GM18526 (cell line): Measurements from ENCODE around the gene UBE2U.

ENCODE experiments used
- POLR2A ChIP-seq: IDR thresholded peaks from 3 replicates; pipeline ENCODE4 v1.6.1; 2011; ENCODE audit not compliant: insufficient read length; ENCODE audit errors: extremely low read depth

Gene UBE2U

DNA sequence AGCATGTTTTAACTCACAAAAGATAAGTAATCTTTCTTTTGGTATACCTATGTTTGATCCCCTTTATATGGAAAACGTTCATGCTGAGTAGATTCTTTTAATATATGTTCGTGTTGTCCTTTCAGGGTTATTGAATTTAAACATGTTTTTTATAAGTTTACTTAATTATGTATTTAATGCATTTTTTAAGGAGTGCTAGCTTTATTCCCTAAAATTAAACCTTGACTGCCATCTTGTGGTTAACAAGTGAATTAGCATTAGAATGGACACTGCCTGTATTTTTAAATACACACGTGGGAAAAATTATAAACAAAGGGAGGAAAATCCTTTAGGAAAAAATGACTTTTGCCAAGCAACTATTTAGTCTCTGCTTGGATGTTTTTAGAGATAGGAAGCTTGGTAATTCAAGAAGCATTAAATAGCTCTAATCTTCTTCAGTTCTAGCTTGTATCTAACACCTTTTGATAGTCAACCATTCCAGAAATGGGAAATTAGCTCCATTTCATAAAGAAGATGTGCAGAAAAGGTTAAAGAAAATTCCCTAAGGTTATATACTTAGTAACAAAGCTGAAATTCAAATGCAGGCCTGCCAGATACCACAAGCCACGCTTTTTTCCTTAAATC is 43.0 kb downstream of the UBE2U start:
- TF ChIP-seq POLR2A = no peak

DNA sequence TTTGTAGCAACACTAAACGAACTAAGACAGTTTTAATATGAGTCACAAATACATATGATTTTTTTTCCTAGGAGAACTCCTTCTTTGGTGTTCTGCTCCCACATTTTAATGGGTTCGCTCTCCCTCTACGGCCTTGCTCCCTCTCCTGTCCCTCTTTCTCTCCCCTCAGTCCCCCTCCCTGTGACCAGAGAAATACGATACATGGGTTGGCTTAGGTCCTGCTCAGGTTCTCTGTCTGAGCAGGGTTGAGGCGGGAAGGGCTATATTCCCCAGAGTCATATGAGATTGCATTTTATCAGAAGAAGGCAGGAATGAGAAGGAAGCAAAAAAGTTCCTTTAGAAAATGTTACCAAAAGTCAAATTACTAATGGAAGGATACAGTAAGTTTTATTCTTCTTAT is 44.6 kb downstream of the UBE2U start:
- no peak for TF ChIP-seq POLR2A

GRCh38 chr1:64251971-64252370 is 48.5 kb downstream of the UBE2U start:
- no peak for TF ChIP-seq POLR2A

GRCh38 chr1:64263335-64263734 is 59.9 kb downstream of the UBE2U start:
- no peak for TF ChIP-seq POLR2A

GRCh38 chr1:64263856-64264255 is 60.4 kb downstream of the UBE2U start:
- TF ChIP-seq POLR2A = no peak

DNA sequence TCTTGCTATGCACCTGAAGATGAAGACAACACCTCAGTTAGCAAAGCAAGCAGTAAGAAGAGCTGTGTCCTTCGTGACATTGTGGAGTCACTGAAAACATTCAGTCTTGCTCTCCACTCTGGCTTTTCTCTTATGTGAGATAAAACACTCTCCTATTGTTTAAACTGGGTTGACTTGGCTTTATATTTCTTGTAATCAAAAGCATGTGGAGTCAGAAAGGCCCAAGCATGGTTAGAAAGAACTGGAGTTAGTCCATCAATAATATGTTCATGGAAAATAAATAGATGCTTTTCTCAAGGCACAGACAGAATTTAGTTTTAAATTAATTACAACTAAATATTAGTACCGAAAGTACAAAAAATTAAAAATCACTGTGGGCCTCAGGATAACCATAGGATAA is 61.7 kb downstream of the UBE2U start:
- TF ChIP-seq POLR2A = no peak

- TF ChIP-seq POLR2A = no peak
Measured at GRCh38 chr1:64266991-64267390, 63.6 kb downstream of the UBE2U start.

DNA sequence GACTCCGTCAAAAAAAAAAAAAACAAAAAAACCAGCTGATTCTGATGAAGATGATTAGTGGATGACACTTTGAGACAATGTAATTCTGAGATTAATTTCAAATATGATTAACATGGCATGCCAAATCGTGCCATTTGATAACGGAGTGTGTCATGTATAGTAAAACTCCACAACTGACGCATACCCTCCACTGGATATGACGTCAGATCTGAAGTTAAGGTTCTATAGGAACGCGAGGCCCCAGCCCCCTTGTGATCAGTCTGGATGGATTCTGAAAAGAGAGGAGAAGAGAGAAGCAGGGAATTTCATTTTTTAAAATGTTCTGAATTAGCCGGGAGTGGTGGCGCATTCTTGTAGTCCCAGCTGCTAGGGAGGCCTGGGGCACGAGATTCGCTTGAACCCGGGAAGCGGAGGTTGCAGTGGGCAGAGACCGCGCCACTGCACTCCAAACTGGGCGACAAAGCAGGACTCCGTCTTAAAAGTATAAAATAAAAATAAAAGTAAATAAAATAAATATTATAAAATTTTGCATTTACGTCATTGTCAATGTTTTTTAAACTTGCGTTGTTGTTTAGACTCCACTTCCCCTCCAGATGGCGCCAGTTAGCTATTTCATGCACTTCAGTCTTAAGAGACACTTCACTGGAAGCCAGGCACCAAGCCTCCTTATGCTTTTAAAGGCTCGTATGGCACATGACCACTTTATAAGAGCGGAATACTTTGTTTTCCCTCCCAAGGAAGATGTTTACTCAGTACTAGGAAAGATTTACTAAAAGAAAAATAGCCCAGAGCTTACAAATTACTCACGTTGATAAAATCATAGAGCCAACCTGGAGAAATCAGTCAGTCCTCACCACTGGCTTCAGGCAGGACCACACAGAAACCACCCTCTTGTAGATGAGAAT is 65.5 kb downstream of the UBE2U start:
- no peak for TF ChIP-seq POLR2A

DNA sequence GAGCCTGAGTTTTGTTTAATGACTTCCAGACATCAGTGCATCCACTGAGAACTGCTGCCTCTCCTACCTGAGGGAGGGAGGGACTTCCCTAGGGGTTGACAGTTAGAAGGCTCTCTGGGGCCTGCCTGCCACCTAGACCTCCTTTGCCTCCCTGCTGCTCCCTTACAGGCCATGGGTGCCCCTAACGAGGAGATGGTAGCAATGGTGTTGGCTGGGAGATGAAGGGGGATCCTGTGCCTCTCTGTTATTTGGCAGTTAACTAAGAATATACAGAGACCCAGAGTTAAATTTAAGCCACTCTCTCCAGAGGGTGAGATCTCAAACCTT is 66.1 kb downstream of the UBE2U start:
- no peak for TF ChIP-seq POLR2A

DNA sequence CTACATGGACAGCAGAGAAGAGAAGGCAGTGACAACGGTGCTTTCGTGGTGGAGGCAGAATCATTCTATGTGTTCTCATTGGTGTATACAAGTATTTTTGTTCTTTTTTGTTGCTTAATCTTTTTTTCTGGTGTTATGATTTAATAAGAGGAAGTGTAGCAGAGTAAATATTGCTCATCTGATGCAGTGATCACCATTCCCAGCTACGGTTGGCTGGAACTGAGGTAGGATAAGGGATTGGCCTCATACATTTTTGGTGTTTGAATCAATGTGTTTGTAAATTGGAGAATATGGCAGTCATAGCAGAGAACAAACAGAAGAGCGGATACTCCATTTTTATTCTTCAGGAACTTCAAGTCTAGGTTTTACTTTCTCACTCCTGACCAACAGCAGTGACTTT is 76.6 kb downstream of the UBE2U start:
- no peak for TF ChIP-seq POLR2A

DNA sequence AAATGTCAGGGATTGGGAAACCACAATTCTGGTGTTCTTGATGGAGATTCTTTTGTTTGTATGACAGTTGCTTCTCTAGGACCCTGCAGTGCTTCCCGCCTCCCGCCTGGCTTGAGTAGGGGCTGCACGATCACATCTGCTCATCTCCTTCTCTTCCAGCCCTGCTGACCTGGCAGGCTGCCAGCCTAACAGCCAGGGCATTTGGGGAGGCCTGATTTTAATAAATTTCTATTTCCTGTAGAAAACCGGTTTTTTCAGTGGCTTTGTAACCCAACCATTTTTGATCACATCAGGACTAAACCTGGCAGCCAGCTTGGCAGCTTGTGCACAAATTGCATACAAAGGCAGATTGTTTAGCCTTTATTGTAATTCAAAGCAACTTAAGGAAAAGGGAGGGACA is 78.9 kb downstream of the UBE2U start:
- TF ChIP-seq POLR2A = no peak

DNA sequence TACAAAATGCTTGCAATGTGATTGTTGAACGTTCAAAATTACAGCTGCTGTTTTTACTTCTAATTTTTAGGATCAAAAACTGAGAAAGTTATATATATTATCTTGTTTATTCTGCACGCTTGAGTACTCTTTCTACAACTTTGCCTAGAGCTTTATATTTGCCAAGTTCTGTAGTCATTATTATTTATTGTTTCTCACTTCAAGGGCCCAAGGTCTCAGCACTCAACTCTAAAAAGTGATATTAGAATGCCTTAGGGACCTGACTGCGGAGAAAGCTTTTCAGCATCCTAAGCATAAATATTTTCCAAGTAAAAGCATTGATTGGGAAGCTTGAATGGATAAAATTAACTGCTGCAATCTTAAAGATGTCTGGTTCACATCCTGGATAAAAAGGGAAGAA is 83.6 kb downstream of the UBE2U start:
- TF ChIP-seq POLR2A = no peak

DNA sequence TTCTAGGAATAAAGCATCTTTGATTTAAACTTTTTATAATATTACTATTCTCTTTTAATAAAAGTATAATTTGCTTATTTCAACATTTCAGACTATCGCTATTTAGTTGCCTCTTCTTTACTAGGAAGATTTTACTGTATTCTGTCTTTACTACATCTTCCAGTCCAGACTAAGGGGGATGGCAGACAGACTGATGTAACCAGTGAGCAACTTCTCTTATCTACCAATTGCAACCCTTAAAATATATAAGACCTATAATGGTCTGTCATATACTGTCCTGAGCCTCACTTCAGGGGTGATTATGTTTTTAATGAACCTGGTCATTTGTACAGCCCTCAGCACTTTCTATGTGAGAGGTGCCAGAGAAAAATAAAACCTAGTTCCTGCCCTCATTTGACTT is 87.0 kb downstream of the UBE2U start:
- TF ChIP-seq POLR2A = no peak

GRCh38 chr1:64291931-64292330 is 88.5 kb downstream of the UBE2U start:
- TF ChIP-seq POLR2A = no peak

GRCh38 chr1:64292399-64292798 is 89.0 kb downstream of the UBE2U start:
- TF ChIP-seq POLR2A = no peak

- TF ChIP-seq POLR2A = no peak
Measured at GRCh38 chr1:64293820-64294219, 90.4 kb downstream of the UBE2U start.

DNA sequence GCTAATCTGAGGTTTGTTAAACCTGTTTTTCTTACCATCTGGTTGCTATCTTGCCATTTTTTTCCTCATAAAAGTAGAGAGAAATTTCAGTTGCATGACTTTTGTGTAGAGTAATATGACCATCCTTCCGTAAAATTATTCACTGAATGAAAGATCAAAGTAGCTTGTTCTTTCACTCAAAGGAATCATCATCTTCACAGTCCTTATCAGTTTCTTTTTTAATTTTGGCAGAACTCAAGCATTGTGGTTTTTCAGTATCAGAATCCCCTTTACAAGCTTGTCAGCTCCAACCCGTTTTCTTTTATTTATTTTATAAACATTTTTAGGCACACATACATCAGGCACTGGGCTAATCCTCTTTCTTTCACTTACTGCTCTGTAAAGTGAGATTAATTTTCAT is 91.7 kb downstream of the UBE2U start:
- no peak for TF ChIP-seq POLR2A
